Stimulated activated CD4-positive, alpha-beta T cell treated with anti-CD3 and anti-CD28 coated beads, Interleukin-1b, Interleukin-23, amount 100 ng/mL, for 4 hours (primary cell): ENCODE measurements around the gene OCA2.
"Not testable (repeated sequence)": the region's sequence is repeated elsewhere in the genome, so short reads cannot be mapped to it uniquely, and the experiment has no call there.

Source experiments
- DNase-seq, 2 donors: peaks; one replicate each; pipeline ENCODE4 v3.0.0-alpha.2; 2020; ENCODE audit warnings: low read depth in 2 of 2

OCA2 gene

DNA sequence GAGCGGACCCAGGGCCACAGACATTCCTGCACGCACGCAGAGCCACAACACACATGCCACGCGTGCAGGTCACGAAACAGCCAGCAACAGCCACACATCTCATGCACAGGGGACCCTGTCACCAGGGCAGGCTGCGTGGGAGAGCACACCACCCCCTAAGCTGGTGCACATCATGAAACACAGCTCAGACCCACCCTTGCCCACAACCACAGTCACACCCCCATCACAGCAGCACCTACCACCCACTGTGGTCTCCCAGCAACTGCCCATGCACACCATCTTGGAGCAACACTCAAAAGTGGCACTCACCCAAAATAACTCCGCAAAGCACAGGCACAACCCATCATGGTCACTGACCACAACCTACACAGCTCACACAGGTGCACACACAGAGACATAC is 75.7 kb downstream of the OCA2 start:
- no peak for DNase-seq

DNA sequence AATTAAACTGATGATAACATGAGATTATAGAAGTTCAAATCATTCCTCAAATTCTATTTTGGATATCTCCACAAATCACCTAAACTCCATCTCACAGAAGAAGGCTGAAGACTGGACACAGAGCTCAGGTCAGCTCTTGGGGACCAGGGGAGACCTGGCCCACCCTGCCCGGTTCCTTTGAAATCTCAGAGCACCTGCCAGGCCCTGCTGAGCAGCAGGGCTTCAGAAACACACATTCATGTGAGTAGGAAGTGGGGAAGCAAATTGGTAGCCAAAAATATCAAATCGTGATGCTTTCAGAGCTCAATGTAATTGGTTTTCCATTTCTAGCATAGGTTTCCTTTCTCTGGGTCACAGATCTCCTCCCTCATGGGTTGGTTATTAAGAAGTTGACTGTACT is 76.2 kb downstream of the OCA2 start:
- no peak for DNase-seq

DNA sequence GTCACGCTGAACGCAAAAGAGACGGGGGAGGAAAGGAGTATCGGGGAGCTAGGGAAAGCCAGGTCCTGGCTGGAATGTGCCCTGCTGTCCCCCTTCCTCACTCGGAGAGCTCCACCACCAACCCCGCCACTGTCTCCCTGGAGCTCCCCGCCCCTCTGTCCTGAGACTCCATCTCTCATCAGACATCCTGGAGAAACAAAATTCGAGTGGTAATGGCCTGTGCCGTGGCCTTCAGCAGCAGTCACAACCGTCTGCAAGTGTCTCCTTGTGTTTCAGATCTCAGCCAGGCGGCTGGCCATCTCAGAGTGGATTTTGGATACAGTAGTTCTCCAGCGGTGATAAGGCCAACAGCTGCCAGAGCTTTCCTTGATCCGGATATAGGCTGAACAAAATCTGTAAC is 76.9 kb downstream of the OCA2 start:
- DNase-seq: no peak

DNA sequence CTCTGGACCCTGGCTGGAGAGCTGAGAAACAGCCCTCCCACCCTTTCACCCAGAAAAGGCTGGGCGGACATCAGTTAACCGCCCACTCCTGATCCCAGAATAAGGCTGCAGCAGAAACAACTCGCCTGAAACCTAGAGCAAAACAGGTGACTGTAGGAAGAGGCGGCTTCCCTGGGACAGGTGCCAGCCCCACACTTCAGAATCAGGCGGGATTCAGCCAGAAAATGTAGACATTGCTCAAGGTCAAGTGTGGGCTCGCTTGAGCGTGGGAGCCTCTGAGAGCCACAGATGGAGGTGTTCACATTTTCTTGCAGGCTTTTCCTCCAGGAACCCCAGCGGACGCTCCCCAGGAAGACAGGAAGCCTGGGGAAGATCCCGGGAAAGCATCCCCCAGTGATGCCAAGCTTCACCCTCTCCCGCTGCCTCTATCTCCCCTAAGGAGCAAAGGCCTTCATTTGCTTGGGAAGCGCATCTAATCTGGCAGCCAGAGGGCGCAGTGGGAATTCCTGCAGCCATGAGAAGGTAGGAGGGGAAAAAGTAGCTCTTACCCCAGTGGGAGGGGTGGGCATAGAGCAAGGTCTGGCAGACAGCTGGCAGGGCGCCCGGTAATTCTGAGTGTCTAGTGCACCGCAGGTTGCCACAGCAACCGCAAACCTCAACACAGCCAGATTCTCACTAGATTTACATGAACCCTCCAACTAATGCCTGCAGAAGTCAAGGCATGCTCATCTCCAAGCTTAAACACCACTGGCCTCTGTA is 77.7 kb downstream of the OCA2 start:
- no peak for DNase-seq

DNA sequence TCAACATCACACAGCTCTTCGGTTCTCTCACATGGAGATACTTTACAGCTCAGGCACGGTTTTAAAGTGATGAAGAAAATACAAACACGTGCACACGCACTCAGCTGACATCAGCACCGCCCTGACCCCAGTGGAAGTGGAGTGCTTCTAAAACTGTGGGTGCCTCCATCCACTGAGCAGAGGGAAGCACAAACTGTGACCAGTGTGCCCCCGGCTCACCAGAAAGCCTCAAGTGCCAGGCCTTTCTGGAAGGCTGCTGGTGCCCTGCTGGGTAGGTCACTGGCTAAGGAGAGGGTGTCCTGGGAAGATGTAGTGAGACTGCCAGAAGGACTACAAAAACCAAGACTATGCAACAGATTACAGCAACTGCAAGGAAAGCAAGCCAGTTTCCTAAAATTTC is 78.5 kb downstream of the OCA2 start:
- no peak for DNase-seq

DNA sequence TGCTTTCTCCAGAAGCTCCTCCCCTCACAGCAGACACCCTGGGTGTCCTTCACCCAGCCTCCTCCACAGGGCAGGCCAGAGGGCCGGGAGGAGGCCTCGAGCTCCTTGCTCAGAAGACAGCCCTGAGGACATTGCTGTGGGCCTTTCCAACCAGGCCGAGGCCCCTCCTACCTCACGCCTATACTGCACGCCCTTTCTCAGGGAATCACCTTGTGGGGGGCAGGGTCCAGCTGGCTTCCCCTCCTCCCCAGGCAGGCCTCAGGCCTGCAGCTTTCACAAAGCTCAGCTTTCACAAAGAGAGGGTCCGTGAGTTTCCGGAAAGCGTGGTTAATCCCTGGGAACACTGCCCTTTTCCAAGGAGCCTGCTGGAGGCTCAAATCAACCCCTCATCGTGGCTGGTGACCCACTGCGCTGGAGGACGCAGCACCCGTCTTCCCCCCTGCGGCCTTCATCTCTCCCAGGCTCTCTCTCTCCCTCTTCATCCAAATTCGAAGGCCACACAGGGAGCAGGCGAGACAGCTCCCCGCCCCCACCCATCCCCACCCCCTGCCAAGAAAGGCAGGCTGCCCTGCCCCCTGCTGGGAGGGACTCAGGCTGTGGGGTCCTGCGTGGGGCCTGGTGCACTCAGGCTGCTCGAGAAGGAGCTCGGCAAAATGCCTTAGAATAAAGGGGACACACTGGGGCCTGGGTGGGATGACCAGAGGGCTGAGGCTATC is 79.4 kb downstream of the OCA2 start:
- DNase-seq: no peak

DNA sequence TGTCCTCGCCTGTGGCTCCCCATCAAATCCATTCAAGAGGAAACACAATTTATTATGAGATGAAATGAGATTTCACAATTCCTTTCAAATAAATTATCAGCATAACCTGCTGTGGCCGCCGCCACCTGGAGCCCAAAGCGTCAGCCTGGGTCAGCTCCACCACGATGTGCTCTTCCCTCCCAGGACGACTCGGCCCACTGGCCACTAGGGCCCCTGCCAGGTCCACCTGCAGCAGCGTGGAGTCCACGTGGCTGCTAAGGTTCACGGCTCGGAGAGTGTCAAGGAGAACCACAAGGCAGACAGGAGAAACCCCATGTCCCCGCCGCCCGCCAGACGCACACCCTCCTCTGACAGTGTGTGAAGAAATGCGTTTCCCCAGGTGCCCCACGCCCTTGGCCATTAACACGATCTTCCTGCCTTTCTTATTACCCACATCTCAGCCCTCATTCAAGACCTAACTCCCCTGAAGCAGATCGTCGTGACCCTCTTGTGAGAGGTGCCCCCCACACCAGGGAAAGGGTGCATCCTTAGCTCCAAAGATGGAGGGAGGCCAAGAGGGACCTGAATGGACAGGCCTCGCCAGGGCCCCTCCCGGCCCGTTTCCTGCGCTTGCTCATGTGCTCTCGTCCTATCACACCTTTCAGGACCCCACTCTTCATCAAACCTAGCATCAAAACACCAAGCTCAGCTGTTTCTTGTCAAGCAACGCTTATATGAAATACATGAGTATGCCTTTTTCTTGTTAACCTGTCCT is 80.6 kb downstream of the OCA2 start:
- DNase-seq: no peak

DNA sequence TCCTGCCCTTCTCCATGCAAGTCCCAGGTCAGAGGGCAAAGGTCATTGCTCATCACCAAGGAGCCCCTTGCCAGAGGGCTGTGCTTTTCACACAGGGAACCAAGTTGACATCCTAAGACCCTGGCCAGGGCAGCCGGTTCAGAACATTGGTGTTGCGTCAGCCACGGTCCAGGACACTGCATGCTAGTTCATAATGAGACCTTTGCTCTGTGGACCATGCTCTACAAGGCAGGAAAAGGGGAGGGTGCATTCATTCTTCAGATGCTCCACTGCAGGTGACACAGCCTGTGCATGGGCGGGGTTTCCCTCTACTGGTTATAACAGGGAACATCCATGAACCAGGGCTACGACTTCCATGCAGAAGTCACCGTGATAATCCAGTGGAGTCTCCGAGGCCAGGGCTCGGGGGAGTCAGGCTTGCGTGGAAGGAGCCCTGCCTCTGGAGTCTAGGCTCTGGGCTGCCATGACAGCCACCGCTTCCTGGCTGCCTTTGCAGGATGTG is 81.6 kb downstream of the OCA2 start:
- no peak for DNase-seq

DNA sequence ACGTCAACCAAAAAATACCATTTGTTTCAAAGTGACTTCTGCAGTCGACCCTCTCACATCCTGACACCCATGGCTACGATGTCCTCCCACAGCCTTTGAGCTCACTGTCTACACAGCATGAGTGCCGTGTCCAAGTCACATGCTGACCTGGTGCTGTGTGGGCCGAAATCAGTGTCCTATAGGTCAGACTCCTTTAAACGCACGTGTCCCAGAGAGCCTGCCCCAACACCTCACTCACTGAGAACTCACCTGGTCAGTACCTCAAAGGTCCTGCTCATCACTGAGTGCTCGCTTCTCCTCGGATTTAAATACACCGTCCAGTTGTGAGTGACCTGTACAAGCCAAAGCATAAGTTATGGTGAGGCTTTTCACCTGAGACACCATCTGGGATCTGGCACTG is 83.3 kb downstream of the OCA2 start:
- no peak for DNase-seq

DNA sequence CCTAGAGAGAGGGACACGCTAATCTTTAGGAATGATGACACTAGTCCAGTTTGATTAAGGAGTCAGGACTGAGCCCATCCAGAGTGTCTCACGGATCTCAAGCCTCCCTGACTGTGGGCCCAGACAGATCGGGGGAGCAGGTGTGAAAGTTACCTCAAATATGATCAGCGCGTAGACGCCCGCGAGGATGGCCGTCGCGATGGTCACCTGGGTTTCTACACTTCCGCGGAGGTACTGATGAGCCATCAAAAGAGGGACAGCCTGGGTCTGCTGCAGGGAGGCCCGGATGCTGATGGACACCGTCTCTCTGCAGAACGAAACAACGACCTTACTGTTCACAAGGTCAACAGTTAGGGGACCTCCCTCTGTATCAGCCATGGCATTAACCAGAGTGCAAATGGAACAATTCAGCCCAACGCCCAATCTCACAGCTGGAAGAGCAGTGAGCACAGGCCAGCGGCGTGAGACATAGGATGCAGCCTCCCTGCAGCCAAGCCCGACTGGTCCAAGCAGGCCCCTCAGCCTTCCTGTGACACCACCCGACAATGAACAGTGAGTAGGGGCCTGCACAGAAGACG is 84.4 kb downstream of the OCA2 start:
- no peak for DNase-seq

DNA sequence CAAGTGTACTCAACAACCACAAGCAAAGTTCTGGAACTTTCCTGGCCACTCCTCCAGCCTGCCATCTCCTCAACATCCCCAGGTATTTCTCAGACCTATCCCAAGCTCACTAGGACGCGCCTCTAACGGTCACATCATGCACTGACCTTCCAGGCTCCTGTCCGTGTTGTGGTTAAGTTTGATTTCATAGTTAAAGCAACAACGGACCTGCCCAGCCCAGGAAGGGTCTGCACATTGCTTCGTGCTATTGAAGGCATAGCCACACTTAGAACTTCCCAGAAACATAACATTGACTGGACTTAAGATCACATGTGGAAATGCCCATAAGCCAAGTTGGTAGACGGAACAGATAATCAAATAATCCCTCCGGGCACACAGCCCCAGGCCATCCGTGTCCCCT is 85.1 kb downstream of the OCA2 start:
- no peak for DNase-seq

DNA sequence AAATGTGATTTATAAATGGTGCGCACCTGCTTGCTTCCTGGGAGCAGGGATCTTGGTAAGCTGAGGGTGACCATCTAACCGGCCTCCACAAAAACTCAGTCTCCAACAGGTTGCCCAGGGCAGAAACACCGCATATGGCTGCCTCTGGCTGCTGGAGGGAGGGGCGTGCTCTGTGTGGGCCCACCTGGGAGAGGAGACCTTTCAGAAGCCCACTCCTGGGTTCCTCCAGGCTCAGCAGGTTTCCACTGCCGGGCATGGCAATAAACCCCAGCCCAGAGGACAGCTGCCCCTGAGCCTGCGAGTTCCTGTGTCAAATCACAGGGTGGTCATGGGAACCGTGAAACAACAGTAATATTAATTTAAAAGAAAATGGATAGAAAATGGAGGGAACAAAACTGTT is 85.6 kb downstream of the OCA2 start:
- no peak for DNase-seq

DNA sequence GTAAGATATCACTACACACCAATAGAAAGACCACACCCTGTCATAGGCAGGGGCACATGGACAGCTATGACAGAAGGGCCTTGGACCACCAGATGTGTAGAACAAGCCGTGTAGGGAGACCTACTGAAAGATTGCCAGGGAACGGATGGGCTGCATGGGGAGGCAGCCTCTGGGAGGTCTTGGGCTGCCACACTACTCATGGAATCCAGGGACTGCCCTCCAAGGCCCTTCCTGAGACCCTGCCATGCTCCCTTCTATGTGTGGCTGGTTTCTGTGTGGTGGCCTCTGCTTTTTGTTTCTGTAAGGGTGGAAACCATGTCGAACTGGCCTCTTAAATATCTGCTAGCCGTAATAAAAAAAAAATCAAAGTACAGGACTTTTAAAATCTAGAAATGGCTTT is 86.9 kb downstream of the OCA2 start:
- DNase-seq: no peak

DNA sequence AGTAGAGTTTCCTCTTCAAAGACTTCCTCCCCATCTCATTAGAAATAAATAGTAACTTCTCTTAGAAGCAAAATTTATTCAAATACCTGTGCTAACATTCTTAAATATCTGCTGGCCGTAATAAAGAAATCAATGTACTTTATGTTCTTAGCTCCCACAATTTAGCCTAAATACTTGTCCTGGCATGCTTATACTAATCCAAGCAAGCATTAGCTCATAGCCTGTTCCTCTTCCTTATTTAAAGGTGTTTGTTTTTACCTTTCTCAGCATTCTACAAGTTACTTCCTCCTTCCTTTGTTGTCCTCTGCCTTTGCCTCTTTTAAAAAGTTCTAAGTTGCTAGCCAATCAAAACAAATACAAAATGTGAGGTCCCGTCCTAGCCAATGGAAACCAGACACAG is 90.9 kb downstream of the OCA2 start:
- DNase-seq: not testable (repeated sequence)

DNA sequence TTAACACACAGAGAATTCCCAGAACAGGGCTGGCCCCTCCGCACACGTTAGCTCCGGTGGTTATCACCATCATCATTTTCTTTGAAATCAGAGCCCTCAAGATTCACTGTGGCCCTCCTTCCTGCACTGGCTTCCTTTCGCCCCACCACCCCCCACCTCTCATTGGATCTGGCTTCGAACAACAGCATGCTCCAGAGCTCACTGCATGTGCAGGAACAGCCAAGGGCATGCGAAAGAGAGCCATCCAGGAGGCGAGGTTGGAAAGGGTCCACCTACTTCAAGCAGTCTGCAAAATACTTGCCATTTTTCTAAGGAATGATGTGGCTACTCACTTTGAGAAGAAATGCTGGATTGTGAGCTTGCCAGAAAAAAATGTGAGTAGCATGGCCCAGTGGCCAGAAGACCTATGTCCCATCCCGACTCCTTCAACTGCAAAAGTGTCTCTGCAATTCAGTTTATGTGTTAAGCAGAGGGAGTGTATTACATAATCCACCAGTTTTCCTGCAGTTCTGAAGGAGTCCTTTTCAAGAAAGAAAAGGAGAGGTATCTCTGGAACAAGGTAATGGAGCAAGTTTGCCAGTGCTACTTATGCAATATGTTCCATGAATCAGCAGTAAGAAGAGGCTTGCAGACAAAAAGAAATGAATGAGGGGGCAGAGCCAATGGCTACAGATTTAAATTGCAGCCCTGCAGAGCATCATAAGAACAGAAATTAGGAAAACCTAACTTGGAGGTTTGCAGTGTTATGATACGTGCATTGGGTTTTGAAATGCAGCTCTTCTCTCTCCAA is 92.8 kb downstream of the OCA2 start:
- no peak for DNase-seq

DNA sequence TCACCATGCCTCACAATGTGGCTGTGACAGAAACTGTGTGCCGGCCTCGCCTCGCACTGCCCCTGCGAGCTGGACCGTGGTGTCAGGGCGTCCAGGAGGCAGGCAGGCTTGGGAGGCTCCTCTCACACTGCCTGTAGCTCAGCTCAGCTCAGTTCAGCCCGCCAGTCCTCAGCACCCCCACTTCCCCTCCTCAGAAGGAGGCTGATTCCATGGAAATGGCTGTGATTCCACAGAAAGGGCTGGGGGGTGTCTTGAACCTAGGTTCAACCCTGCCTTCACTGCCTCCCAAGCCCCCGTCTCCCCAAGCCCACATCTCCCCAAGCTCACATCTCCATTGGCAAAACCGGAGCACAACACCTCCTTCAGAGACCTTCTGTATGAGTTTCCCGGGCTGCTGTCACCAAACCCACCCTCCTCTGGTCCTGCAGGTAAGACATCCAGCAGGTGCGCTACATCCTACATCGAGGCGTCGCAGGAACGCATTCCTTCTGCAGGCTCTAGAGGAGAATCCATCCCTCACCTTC is 94.0 kb downstream of the OCA2 start:
- DNase-seq: no peak

DNA sequence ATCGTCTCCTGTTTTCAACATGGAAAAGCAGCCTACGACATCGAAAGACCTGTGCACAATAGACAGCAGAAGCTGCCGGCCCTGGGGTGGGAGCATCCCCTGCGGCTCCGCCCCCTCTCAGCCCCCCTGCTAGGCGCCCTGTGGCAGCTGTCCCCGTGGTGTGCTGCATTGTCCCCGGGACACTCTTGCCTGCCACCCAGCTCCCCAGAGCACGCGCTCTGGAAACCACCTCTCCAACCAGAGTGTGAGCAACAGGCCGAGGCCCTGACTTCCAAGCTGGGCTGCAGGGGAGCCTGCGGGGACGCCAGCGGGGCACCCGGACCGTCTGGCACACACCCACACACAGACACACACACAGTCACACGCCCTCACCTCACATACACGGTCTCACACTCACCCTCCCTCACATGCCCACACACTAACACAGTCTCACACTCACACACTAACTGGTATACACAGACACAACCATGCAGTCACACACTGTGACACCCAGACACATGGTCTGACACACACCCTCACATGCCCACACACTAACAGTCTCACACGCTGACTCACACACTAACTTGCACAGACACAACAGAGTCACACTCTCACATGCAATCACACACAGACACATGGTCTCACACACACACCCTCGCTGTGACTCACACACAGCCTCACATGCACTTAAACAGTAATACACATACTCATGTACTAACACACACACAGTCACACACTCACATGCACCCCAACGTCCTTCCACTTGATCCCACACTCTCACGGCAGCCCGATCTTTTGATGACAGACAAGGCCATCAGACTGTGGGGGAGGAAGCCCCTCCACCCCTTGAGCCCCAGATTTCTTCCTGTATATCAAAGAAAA is 94.7 kb downstream of the OCA2 start:
- no peak for DNase-seq

DNA sequence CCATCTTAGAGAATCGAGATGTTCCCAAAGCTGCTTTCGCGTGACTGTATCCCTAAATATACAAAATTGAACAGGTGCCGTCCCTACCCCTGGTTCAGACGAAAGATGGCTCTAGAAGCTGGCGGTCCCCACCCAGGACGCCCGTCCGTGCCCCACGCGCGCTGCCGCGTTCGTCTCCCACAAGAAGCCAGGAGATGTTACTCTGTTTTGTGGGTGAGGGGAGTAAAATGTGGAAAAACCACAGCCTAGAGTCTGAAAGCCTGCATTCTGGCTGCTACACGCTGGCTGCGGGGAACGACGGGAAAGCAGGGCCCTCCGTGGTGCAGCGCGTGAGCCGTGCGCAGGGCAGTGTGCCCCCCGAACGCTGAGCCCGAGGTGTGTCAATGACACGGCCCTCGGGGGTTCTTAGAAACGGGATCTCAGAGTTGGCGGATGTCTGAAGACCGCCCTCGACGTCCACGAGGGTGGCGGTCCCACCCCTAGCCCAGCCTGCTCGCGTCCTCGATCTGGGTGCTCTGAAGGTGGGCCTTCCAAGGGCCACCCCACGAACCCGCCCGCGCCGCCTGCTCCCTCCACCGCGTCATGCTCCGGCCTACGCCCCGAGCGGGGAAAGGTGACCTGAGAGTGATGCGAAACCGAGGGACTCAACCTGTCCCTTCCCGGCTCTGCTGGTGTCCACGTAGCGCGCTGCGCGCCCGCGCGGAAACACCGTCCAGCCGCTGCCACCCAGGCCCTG is 95.6 kb downstream of the OCA2 start:
- no peak for DNase-seq

DNA sequence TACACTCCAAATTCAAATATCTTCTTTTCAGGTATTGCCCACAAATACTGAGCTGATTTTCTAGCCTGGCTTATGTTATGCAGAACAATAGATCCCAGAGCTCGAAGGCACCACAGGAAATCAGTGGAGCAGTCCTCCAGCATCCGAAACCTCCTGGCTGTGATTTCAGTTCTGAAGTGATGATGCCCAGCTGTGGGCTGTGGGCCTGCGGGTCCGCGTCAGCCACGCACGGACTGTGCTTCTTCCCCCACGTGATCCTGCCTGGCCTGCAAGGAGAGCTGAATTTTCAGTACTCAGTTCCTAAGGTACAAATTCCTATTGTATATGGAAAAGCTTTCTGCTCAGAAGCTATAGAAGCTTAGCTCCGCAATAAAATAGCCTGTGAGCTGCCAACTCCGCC is 96.2 kb downstream of the OCA2 start:
- DNase-seq: no peak
